HG03103 (cell line): ENCODE results near the gene TCEAL3.
"Not testable (repeated sequence)": the region's sequence is repeated elsewhere in the genome, so short reads cannot be mapped to it uniquely, and the experiment has no call there.

Experiments used
- ATAC-seq: cut with Tn5 transposase; IDR thresholded peaks from one replicate; pipeline ENCODE4 v1.9.1; 2021; ENCODE audit warnings: low read depth; ENCODE audit not compliant: unreplicated experiment

TCEAL3 gene

DNA sequence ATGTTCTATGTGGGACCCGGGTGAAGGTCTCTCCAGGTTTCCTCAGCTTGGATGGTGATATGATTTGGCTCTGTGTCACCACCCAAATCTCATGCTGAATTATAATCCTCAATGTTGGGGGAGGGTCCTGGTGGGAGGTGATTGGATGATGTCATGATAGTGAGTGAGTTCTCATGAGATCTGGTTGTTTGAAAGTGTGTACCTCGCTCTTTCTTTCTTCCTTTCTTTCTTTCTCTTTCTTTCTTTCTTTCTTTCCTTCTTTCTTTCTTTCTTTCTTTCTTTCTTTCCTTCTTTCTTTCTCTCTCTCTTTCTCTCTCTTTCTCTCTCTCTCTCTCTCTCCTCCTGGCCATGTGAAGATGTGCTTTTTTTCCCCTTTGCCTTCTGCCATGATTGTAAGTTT, 51.7 kb downstream of the TCEAL3 start:
- ATAC-seq, result not testable (repeated sequence)
